H9 (cell line): ENCODE results near the gene TSPEAR. TPM values are rescaled to one million over a fixed set of nuclear protein-coding genes. Genes with fewer than 3 reads are reported as not detected.
A peak's percentile ranks its signal among the peaks of the same experiment; 100 is the strongest.

ENCODE experiments used
- DNase-seq: peaks from one replicate; pipeline ENCODE4 v3.0.0-alpha.2; 2017
- H2AFZ ChIP-seq: one replicate; pipeline ENCODE4 v1.6.1; 2013; ENCODE audit warnings: mild to moderate bottlenecking, low read length, control low read depth, moderate library complexity
- H2AK5ac ChIP-seq: 2 replicates; pipeline ENCODE4 v1.6.1; 2013; ENCODE audit warnings: low read length, control low read depth, mixed read lengths; ENCODE audit not compliant: insufficient read length
- H2BK120ac ChIP-seq: one replicate; pipeline ENCODE4 v1.6.1; 2013; ENCODE audit warnings: low read depth, mild to moderate bottlenecking, low read length, control low read depth, inconsistent platforms; ENCODE audit not compliant: poor library complexity, severe bottlenecking
- H2BK12ac ChIP-seq: 2 replicates; pipeline ENCODE4 v1.6.1; 2013; ENCODE audit warnings: low read length, control low read depth, mixed read lengths, low read depth; ENCODE audit not compliant: insufficient read length
- H2BK15ac ChIP-seq: 2 replicates; pipeline ENCODE4 v1.6.1; 2013; ENCODE audit warnings: low read depth, low read length, control low read depth
- H2BK20ac ChIP-seq: one replicate; pipeline ENCODE4 v1.6.1; 2013; ENCODE audit warnings: low read depth, mild to moderate bottlenecking, low read length, control low read depth, inconsistent platforms; ENCODE audit not compliant: poor library complexity, severe bottlenecking
- H2BK5ac ChIP-seq: 2 replicates; pipeline ENCODE4 v1.6.1; 2013; ENCODE audit warnings: low read length, control low read depth, mixed read lengths; ENCODE audit not compliant: insufficient read length
- H3K14ac ChIP-seq: 2 replicates; pipeline ENCODE4 v1.6.1; 2013; ENCODE audit warnings: low read length, control low read depth; ENCODE audit not compliant: insufficient read depth
- H3K18ac ChIP-seq: 2 replicates; pipeline ENCODE4 v1.6.1; 2013; ENCODE audit warnings: low read depth, mild to moderate bottlenecking, mixed read lengths, low read length, control low read depth; ENCODE audit not compliant: insufficient read length
- H3K23ac ChIP-seq: 2 replicates; pipeline ENCODE4 v1.6.1; 2013; ENCODE audit warnings: low read length, control low read depth, mixed read lengths, low read depth; ENCODE audit not compliant: insufficient read length
- H3K23me2 ChIP-seq: 2 replicates; pipeline ENCODE4 v1.6.1; 2013; ENCODE audit warnings: low read depth, mild to moderate bottlenecking, mixed read lengths, low read length, control low read depth; ENCODE audit not compliant: insufficient read length, poor library complexity, severe bottlenecking
- H3K27ac ChIP-seq: 2 replicates; pipeline ENCODE4 v1.5.1; 2013; ENCODE audit warnings: low read length, control low read depth, mixed read lengths, low read depth; ENCODE audit not compliant: insufficient read length
- H3K27me3 ChIP-seq: 2 replicates; pipeline ENCODE4 v1.6.1; 2013; ENCODE audit warnings: low read length, control low read depth, inconsistent platforms; ENCODE audit not compliant: insufficient read depth
- H3K4ac ChIP-seq: 2 replicates; pipeline ENCODE4 v1.6.1; 2013; ENCODE audit warnings: low read depth, mild to moderate bottlenecking, control low read depth, inconsistent platforms, low read length, moderate library complexity
- H3K4me1 ChIP-seq: 2 replicates; pipeline ENCODE4 v1.6.1; 2013; ENCODE audit warnings: low read length, control low read depth, inconsistent platforms; ENCODE audit not compliant: insufficient read depth
- H3K4me2 ChIP-seq: 2 replicates; pipeline ENCODE4 v1.6.1; 2013; ENCODE audit warnings: low read length, control low read depth, mixed read lengths; ENCODE audit not compliant: insufficient read length, insufficient read depth
- H3K56ac ChIP-seq: 2 replicates; pipeline ENCODE4 v1.6.1; 2013; ENCODE audit warnings: low read depth, mild to moderate bottlenecking, mixed read lengths, low read length, control low read depth; ENCODE audit not compliant: insufficient read length
- H3K79me1 ChIP-seq: 2 replicates; pipeline ENCODE4 v1.6.1; 2013; ENCODE audit warnings: low read depth, mild to moderate bottlenecking, moderate library complexity, low read length, control low read depth, inconsistent platforms; ENCODE audit not compliant: insufficient read depth, poor library complexity, severe bottlenecking
- H3K79me2 ChIP-seq: 2 replicates; pipeline ENCODE4 v1.6.1; 2013; ENCODE audit warnings: low read length, control low read depth, inconsistent platforms; ENCODE audit not compliant: insufficient read depth
- H3K9ac ChIP-seq: 2 replicates; pipeline ENCODE4 v1.6.1; 2013; ENCODE audit warnings: low read length, control low read depth, mixed read lengths; ENCODE audit not compliant: insufficient read length; ENCODE audit errors: extremely low read depth
- H3K9me3 ChIP-seq: one replicate; pipeline ENCODE4 v1.6.1; 2013; ENCODE audit warnings: low read depth, low read length, inconsistent platforms; ENCODE audit not compliant: control insufficient read depth
- H3T11ph ChIP-seq: one replicate; pipeline ENCODE4 v1.6.1; 2013; ENCODE audit warnings: mild to moderate bottlenecking, low read length, control low read depth, inconsistent platforms
- H4K20me1 ChIP-seq: one replicate; pipeline ENCODE4 v1.6.1; 2013; ENCODE audit not compliant: control insufficient read depth, insufficient read length, insufficient read depth
- H4K5ac ChIP-seq: 2 replicates; pipeline ENCODE4 v1.6.1; 2013; ENCODE audit warnings: low read depth, mild to moderate bottlenecking, mixed read lengths, low read length, control low read depth; ENCODE audit not compliant: insufficient read length
- H4K8ac ChIP-seq: replicated peaks from 2 replicates; pipeline ENCODE4 v1.6.1; 2013; ENCODE audit warnings: low read length, control low read depth, mixed read lengths, low read depth; ENCODE audit not compliant: insufficient read length
- H4K91ac ChIP-seq: 2 replicates; pipeline ENCODE4 v1.6.1; 2013; ENCODE audit warnings: low read depth, mild to moderate bottlenecking, moderate library complexity, mixed read lengths, low read length, control low read depth; ENCODE audit not compliant: insufficient read length
- H3K27ac Mint-ChIP-seq, 3 experiments: 2 replicates in 2 of 3; 3 replicates in 1 of 3; pipeline ENCODE4 v1.8.0; 2020 to 2021; ENCODE audit warnings: mixed read lengths in 3 of 3, mild to moderate bottlenecking in 1 of 3, moderate library complexity in 1 of 3
- H3K27me3 Mint-ChIP-seq: 2 replicates; pipeline ENCODE4 v1.8.0; 2021; ENCODE audit warnings: low read depth, mild to moderate bottlenecking, moderate library complexity, mixed read lengths
- H3K36me3 Mint-ChIP-seq, 3 experiments: 2 replicates in 2 of 3; 3 replicates in 1 of 3; pipeline ENCODE4 v1.8.0; 2020 to 2021; ENCODE audit warnings: low read depth in 3 of 3, mixed read lengths in 3 of 3; ENCODE audit not compliant: insufficient read depth in 1 of 3
- H3K4me1 Mint-ChIP-seq, 2 experiments: 2 replicates each; pipeline ENCODE4 v1.8.0; 2020; ENCODE audit warnings: mixed read lengths in 2 of 2
- H3K4me3 Mint-ChIP-seq, 2 experiments: 2 replicates in 1 of 2; 3 replicates in 1 of 2; pipeline ENCODE4 v1.8.0; 2020 to 2021; ENCODE audit warnings: mild to moderate bottlenecking in 2 of 2, mixed read lengths in 2 of 2, moderate library complexity in 1 of 2
- H3K9me3 Mint-ChIP-seq, 2 experiments: 2 replicates in 1 of 2; 3 replicates in 1 of 2; pipeline ENCODE4 v1.8.0; 2020; ENCODE audit warnings: mild to moderate bottlenecking in 2 of 2, mixed read lengths in 2 of 2, moderate library complexity in 1 of 2
- WGBS: extraction: QIAGEN DNeasy Blood & Tissue Kit; methylation state at CpG from one replicate; pipeline ENCODE4 v1.1.7; 2013; ENCODE audit warnings: missing lambda C conversion rate, low lambda C conversion rate, mixed read lengths; ENCODE audit not compliant: insufficient read length; ENCODE audit errors: extremely low coverage; 5-methylcytosine and 5-hydroxymethylcytosine counted together
- total RNA-seq: library from RNA; stranded (reverse); gene quantifications from 2 replicates; pipeline ENCODE4 v1.2.1, GENCODE V29; 2021
- TF ChIP-seq, protein P1 (sequence below): fragments of 200-600 bp; sonication (generic); conservative IDR thresholded peaks from 3 replicates; pipeline ENCODE4 v1.8.0; 2021; ENCODE audit warnings: antibody characterized with exemption, mild to moderate bottlenecking

Gene TSPEAR
- total RNA-seq, 1 experiment from 2014 or later, result 1.3 TPM

DNA sequence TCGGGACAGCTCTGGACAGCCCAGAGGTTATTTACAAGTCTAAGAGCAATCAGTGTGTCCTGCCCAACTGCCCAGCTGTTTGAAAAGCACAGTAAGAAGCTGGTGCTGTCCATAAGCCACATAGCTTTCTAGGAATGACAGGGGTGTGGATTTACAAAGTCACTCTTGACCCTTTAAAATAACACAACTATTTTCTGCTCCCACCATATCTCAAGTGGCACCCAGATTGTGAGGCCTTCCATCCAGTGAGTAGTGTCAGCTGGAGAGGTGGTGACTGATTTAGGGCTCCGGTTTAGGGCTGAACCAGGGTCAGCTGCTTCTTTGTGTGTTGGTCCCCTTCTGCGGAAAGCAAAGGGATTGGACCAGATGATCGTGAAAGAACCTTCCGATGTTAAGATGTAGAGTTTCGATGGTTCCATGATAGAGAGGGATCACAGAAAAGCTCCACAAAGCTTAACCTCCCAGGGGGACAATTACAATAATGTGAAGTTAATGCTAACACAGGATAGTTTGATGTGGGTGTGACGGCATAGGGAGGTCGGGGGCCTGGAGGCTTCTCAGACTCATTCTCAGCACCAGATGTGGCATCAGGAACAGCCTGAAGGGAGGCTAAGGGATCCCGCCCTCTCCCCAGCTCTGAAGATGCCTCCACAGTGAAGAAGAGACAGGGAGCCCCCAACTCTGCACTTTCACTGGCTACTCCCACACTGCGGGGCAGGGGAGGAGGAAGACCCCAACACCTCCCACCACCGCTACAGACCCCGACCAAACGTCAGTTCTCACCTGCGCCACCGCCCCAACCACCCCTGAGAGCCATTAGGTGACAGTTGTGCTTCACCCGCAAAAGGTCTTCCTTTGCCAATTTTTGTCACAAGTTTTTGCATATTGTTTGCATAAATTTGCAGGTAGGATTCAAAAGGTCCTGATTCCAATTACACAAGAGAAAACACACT is 215.5 kb downstream of the TSPEAR start:
- H3K14ac ChIP-seq, result no peak overlapping the region
- H3K79me2 ChIP-seq, result no peaks in the 10 kb centered on the region; the same call in 1 of the 2 replicates
- Mint-ChIP-seq H3K9me3 (peaks cover 21 to 26% of the 10 kb centered on the region in 2 experiments), H3K4me3 (no peak overlapping the region; a peak in 1 of 5 replicates), H3K4me1 (peaks cover 24 to 27% of the 10 kb centered on the region in 2 experiments), H3K27ac (peak overlapping the region in 1 of 3 experiments; percentile 59; a peak in 2 of 7 replicates), H3K27me3 (peaks cover 2% of the 10 kb centered on the region; the same call in 1 of the 2 replicates), H3K36me3 (peaks cover 27 to 39% (median 28%) of the 10 kb centered on the region in 3 experiments)
- H2AFZ ChIP-seq, result no peak overlapping the region
- no peak overlapping the region for H2BK5ac ChIP-seq
- no peak overlapping the region for H4K5ac ChIP-seq
- H2AK5ac ChIP-seq, result no peak overlapping the region
- no peak overlapping the region for H4K8ac ChIP-seq
- H2BK12ac ChIP-seq, result no peak overlapping the region
- TF ChIP-seq, protein P1, sequence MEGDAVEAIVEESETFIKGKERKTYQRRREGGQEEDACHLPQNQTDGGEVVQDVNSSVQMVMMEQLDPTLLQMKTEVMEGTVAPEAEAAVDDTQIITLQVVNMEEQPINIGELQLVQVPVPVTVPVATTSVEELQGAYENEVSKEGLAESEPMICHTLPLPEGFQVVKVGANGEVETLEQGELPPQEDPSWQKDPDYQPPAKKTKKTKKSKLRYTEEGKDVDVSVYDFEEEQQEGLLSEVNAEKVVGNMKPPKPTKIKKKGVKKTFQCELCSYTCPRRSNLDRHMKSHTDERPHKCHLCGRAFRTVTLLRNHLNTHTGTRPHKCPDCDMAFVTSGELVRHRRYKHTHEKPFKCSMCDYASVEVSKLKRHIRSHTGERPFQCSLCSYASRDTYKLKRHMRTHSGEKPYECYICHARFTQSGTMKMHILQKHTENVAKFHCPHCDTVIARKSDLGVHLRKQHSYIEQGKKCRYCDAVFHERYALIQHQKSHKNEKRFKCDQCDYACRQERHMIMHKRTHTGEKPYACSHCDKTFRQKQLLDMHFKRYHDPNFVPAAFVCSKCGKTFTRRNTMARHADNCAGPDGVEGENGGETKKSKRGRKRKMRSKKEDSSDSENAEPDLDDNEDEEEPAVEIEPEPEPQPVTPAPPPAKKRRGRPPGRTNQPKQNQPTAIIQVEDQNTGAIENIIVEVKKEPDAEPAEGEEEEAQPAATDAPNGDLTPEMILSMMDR, result no peak
- H3K56ac ChIP-seq, result no peak overlapping the region
- H3K4ac ChIP-seq, result no peak overlapping the region
- no peak overlapping the region for H3K4me2 ChIP-seq
- H4K91ac ChIP-seq, result no peak overlapping the region
- peaks cover 2% of the 10 kb centered on the region for H3K79me1 ChIP-seq
- H3T11ph ChIP-seq, result no peak overlapping the region
- no peak overlapping the region for H3K27ac ChIP-seq
- H4K20me1 ChIP-seq, result no peaks in the 10 kb centered on the region
- H2BK15ac ChIP-seq, result no peak overlapping the region
- H3K9ac ChIP-seq, result no peak overlapping the region
- no peaks in the 10 kb centered on the region for H3K27me3 ChIP-seq
- H3K23ac ChIP-seq, result no peak overlapping the region
- H3K18ac ChIP-seq, result no peak overlapping the region
- H2BK120ac ChIP-seq, result no peak overlapping the region
- peaks cover 4% of the 10 kb centered on the region; the same call in 1 of the 2 replicates for H3K4me1 ChIP-seq
- DNase-seq, result no peak
- H2BK20ac ChIP-seq, result no peak overlapping the region
- H3K23me2 ChIP-seq, result no peaks in the 10 kb centered on the region
- no CpG with 5 or more reads among the region's 16 CpGs for WGBS
- H3K9me3 ChIP-seq, result peaks cover 24% of the 10 kb centered on the region
